OCI-LY1 (cell line): ENCODE measurements around the gene VTI1B.

ENCODE experiments used
- H2AFZ ChIP-seq: fragments of 200-600 bp; sonication (generic), shearing (Covaris generic); 2 replicates; pipeline ENCODE4 v1.6.0; 2014; ENCODE audit warnings: antibody characterized with exemption, mild to moderate bottlenecking, low read length
- H3F3A ChIP-seq: fragments of 200-600 bp; sonication (generic), shearing (Covaris generic); 2 replicates; pipeline ENCODE4 v1.6.0; 2014; ENCODE audit warnings: mild to moderate bottlenecking, antibody characterized with exemption, low read length, moderate library complexity; ENCODE audit not compliant: insufficient read depth
- H3K27ac ChIP-seq: fragments of 200-600 bp; sonication (generic); 2 replicates; pipeline ENCODE4 v1.5.1; 2014; ENCODE audit warnings: low read length, mixed run types, mild to moderate bottlenecking, low read depth; ENCODE audit not compliant: poor library complexity, severe bottlenecking
- H3K27me3 ChIP-seq: fragments of 200-600 bp; sonication (generic); 2 replicates; pipeline ENCODE4 v1.6.0; 2014; ENCODE audit warnings: antibody characterized with exemption, mild to moderate bottlenecking, low read length, moderate library complexity; ENCODE audit not compliant: insufficient read depth
- H3K36me3 ChIP-seq: fragments of 200-600 bp; sonication (generic); 2 replicates; pipeline ENCODE4 v1.6.1; 2014; ENCODE audit warnings: mild to moderate bottlenecking, antibody characterized with exemption, low read length, moderate library complexity, mixed read lengths; ENCODE audit not compliant: insufficient read depth
- H3K4me1 ChIP-seq: fragments of 200-600 bp; sonication (generic); 2 replicates; pipeline ENCODE4 v1.5.1; 2014; ENCODE audit warnings: mild to moderate bottlenecking, low read length, moderate library complexity; ENCODE audit not compliant: insufficient read depth, severe bottlenecking
- H3K4me2 ChIP-seq: fragments of 200-600 bp; sonication (generic), shearing (Covaris generic); 2 replicates; pipeline ENCODE4 v1.6.1; 2014; ENCODE audit warnings: low read length
- H3K4me3 ChIP-seq: fragments of 200-600 bp; sonication (generic); 2 replicates; pipeline ENCODE4 v1.5.1; 2014; ENCODE audit warnings: low read length, low read depth, mild to moderate bottlenecking, mixed read lengths; ENCODE audit not compliant: poor library complexity, severe bottlenecking
- H3K79me2 ChIP-seq: fragments of 200-600 bp; shearing (Covaris generic); 2 replicates; pipeline ENCODE4 v1.6.1; 2016; ENCODE audit warnings: mixed run types, low read length, mixed read lengths; ENCODE audit not compliant: insufficient read depth
- H3K9ac ChIP-seq: fragments of 200-600 bp; sonication (generic), shearing (Covaris generic); 2 replicates; pipeline ENCODE4 v1.6.1; 2014; ENCODE audit warnings: mild to moderate bottlenecking, low read length, mixed read lengths
- H3K9me2 ChIP-seq: fragments of 200-600 bp; sonication (generic), shearing (Covaris generic); 2 replicates; pipeline ENCODE4 v1.6.1; 2014; ENCODE audit warnings: low read depth, mild to moderate bottlenecking, low read length, mixed read lengths
- H3K9me3 ChIP-seq: fragments of 200-600 bp; shearing (Covaris generic); 2 replicates; pipeline ENCODE4 v1.6.1; 2014; ENCODE audit warnings: low read length, mixed read lengths
- H4K20me1 ChIP-seq: fragments of 200-600 bp; sonication (generic), shearing (Covaris generic); 2 replicates; pipeline ENCODE4 v1.6.0; 2016; ENCODE audit warnings: mild to moderate bottlenecking, low read length; ENCODE audit not compliant: insufficient read depth
- EZH2 ChIP-seq: fragments of 200-600 bp; sonication (generic), shearing (Covaris generic); IDR thresholded peaks from 2 replicates; pipeline ENCODE4 v1.8.0; 2017; ENCODE audit warnings: borderline replicate concordance, mixed run types, mild to moderate bottlenecking, antibody characterized with exemption, low read length, moderate library complexity, mixed read lengths
- TF ChIP-seq, protein P1 (sequence below): fragments of 200-600 bp; sonication (generic), shearing (Covaris generic); IDR thresholded peaks from 2 replicates; pipeline ENCODE4 v1.5.1; 2017; ENCODE audit warnings: mild to moderate bottlenecking, antibody characterized with exemption, low read length, moderate library complexity, mixed read lengths

The VTI1B gene

GRCh38 chr14:67644428-67644827, 30.0 kb downstream of the VTI1B start:
- Histone ChIP-seq H3K36me3 (peaks cover 31% of the 10 kb centered on the region; the same call in 1 of the 2 replicates), H3F3A (no peaks in the 10 kb centered on the region)

DNA sequence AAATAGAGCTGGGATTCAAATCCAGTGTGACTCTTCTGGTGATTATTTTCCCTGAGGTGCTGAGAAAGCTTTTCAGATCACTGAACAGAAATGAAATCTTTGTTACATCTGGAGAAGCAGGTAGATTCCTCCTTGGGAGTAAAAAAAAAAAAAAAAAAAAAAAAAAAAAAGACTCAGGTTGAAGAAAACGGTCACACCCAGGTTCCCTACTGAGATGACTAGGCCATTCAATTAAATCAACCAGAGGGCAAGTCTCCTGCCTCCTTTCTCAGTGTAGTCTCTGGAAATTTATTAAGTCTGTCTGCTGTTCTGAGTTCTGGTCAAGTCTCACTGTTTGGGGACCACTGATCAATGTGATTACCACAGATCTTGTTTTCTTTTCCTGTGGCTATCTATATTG, 30.7 kb downstream of the VTI1B start:
- no peak overlapping the region for H3K27ac ChIP-seq
- H3K9ac ChIP-seq: no peak overlapping the region
- no peak for TF ChIP-seq EZH2
- TF ChIP-seq, protein P1, sequence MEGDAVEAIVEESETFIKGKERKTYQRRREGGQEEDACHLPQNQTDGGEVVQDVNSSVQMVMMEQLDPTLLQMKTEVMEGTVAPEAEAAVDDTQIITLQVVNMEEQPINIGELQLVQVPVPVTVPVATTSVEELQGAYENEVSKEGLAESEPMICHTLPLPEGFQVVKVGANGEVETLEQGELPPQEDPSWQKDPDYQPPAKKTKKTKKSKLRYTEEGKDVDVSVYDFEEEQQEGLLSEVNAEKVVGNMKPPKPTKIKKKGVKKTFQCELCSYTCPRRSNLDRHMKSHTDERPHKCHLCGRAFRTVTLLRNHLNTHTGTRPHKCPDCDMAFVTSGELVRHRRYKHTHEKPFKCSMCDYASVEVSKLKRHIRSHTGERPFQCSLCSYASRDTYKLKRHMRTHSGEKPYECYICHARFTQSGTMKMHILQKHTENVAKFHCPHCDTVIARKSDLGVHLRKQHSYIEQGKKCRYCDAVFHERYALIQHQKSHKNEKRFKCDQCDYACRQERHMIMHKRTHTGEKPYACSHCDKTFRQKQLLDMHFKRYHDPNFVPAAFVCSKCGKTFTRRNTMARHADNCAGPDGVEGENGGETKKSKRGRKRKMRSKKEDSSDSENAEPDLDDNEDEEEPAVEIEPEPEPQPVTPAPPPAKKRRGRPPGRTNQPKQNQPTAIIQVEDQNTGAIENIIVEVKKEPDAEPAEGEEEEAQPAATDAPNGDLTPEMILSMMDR: no peak
- no peaks in the 10 kb centered on the region for H3K9me3 ChIP-seq
- H3K79me2 ChIP-seq: no peaks in the 10 kb centered on the region
- H3K4me1 ChIP-seq: no peaks in the 10 kb centered on the region
- no peaks in the 10 kb centered on the region for H3K9me2 ChIP-seq
- H3K4me2 ChIP-seq: no peak overlapping the region
- H4K20me1 ChIP-seq: no peaks in the 10 kb centered on the region
- no peaks in the 10 kb centered on the region for H3F3A ChIP-seq
- H3K36me3 ChIP-seq: peaks cover 24% of the 10 kb centered on the region; the same call in 1 of the 2 replicates
- H3K4me3 ChIP-seq: no peak overlapping the region
- H3K27me3 ChIP-seq: no peaks in the 10 kb centered on the region
- no peak overlapping the region for H2AFZ ChIP-seq

More at GRCh38 chr14:67644428-67644827, 30.0 kb downstream of the VTI1B start:
- Histone ChIP-seq H3K4me3 (no peak overlapping the region), H3K9me2 (no peaks in the 10 kb centered on the region), H3K27me3 (no peaks in the 10 kb centered on the region), H3K9me3 (no peaks in the 10 kb centered on the region), H3K4me1 (no peaks in the 10 kb centered on the region), H4K20me1 (no peaks in the 10 kb centered on the region), H3K9ac (no peak overlapping the region), H2AFZ (no peak overlapping the region), H3K27ac (no peak overlapping the region), H3K79me2 (no peaks in the 10 kb centered on the region), H3K4me2 (no peak overlapping the region)
- TF ChIP-seq, protein P1: no peak
- TF ChIP-seq EZH2: no peak

GRCh38 chr14:67641902-67642749, 32.3 kb downstream of the VTI1B start:
- TF ChIP-seq, protein P1: no peak
- no peak for TF ChIP-seq EZH2
- no peaks in the 10 kb centered on the region for H3K27me3 ChIP-seq
- peaks cover 8% of the 10 kb centered on the region; the same call in 1 of the 2 replicates for H3K36me3 ChIP-seq
- no peaks in the 10 kb centered on the region for H3F3A ChIP-seq
- no peak overlapping the region for H3K27ac ChIP-seq
- H4K20me1 ChIP-seq: no peaks in the 10 kb centered on the region
- H3K4me3 ChIP-seq: no peak overlapping the region
- H3K79me2 ChIP-seq: no peaks in the 10 kb centered on the region
- H3K4me1 ChIP-seq: no peaks in the 10 kb centered on the region
- H2AFZ ChIP-seq: no peak overlapping the region
- no peak overlapping the region for H3K9ac ChIP-seq
- H3K4me2 ChIP-seq: no peak overlapping the region
- no peaks in the 10 kb centered on the region for H3K9me2 ChIP-seq
- H3K9me3 ChIP-seq: no peaks in the 10 kb centered on the region
